ENCODE measurements around the gene ALAD.

Gene ALAD

GRCh38 chr9:113343732-113344231 is 57.3 kb downstream of the ALAD start:
- DNase-seq = peak; percentile 70

- DNase-seq = no peak
Observed at GRCh38 chr9:113341712-113342410, 59.2 kb downstream of the ALAD start.

- peak; percentile 88 for DNase-seq
Observed at GRCh38 chr9:113340011-113340699, 60.9 kb downstream of the ALAD start, which contains the start of gene WDR31. TSS of gene WDR31 (minus strand) at chr9:113340275. CDS start at chr9:113332022, 8,253 bp downstream.

- no peak for DNase-seq
Observed at GRCh38 chr9:113337714-113338113, 63.4 kb downstream of the ALAD start.
